Spinal cord (tissue), 10 donors: Measurements from ENCODE around the gene RPRD1B. TPM values are rescaled to one million over a fixed set of nuclear protein-coding genes. Genes with fewer than 3 reads are reported as not detected.

Source experiments
- DNase-seq, 6 donors: peaks; one replicate each; pipeline versions ENCODE4 v3.0.0 to v3.0.0-alpha.2; 2013 to 2015; ENCODE audit warnings: low spot score in 6 of 6, low read depth in 4 of 6
- H3K27ac ChIP-seq: one replicate; pipeline ENCODE4 v1.5.1; 2013; ENCODE audit warnings: low read depth, low read length, control low read depth
- H3K27me3 ChIP-seq: one replicate; pipeline ENCODE4 v1.6.1; 2013; ENCODE audit warnings: low read length; ENCODE audit not compliant: control insufficient read depth, insufficient read depth
- H3K36me3 ChIP-seq: one replicate; pipeline ENCODE4 v1.6.1; 2013; ENCODE audit warnings: low read length; ENCODE audit not compliant: control insufficient read depth, insufficient read depth
- H3K4me1 ChIP-seq: one replicate; pipeline ENCODE4 v1.6.1; 2013; ENCODE audit warnings: low read length; ENCODE audit not compliant: control insufficient read depth, insufficient read depth
- H3K4me3 ChIP-seq: one replicate; pipeline ENCODE4 v1.5.1; 2013; ENCODE audit warnings: low read depth, low read length, control low read depth
- H3K9me3 ChIP-seq: one replicate; pipeline ENCODE4 v1.6.1; 2013; ENCODE audit warnings: low read length; ENCODE audit not compliant: control insufficient read depth, insufficient read depth
- WGBS: methylation state at CpG from one replicate; pipeline ENCODE4 v1.1.5; 2013; ENCODE audit warnings: missing lambda C conversion rate; ENCODE audit not compliant: insufficient coverage; 5-methylcytosine and 5-hydroxymethylcytosine counted together
- long read RNA-seq, 4 donors: transcript quantifications; one replicate each; lab custom pipeline, GENCODE V29; 2026
- polyA plus RNA-seq, 2 donors: library from polyadenylated mRNA; unstranded; fragments of 120-200 nt; gene quantifications; one replicate each; pipeline ENCODE4 v1.2.1, GENCODE V29; 2013; ENCODE audit not compliant: insufficient read length in 2 of 2
- total RNA-seq, 2 donors: library from RNA; depleted of rRNA in 1 of 2; stranded (reverse); fragments of 120-200 nt in 1 of 2; fragments of >200 nt in 1 of 2; gene quantifications; one replicate each; pipeline versions ENCODE4 v1.2.3 to v1.2.4, GENCODE V29; 2013 to 2014
- donor health status: healthy.

The RPRD1B gene, protein sequence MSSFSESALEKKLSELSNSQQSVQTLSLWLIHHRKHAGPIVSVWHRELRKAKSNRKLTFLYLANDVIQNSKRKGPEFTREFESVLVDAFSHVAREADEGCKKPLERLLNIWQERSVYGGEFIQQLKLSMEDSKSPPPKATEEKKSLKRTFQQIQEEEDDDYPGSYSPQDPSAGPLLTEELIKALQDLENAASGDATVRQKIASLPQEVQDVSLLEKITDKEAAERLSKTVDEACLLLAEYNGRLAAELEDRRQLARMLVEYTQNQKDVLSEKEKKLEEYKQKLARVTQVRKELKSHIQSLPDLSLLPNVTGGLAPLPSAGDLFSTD
- total RNA-seq (10 to 100 TPM; 29.5 to 32.6 TPM), polyA plus RNA-seq (10 to 100 TPM; 25.4 to 25.7 TPM)
- long read RNA-seq, donor 1, partial matches to known transcripts, result 0 of 4 reads
- long read RNA-seq, donor 1, other reads (novel, unspliced or antisense), result 0 of 4 reads
- long read RNA-seq, donor 2, partial matches to known transcripts, result 0 of 3 reads
- long read RNA-seq, donor 2, other reads (novel, unspliced or antisense), result 0 of 3 reads
- long read RNA-seq, donor 3, partial matches to known transcripts, result 0 of 1 reads
- long read RNA-seq, donor 3, other reads (novel, unspliced or antisense), result 0 of 1 reads
- long read RNA-seq, donor 4, partial matches to known transcripts, result 34 of 36 reads
- long read RNA-seq, donor 4, other reads (novel, unspliced or antisense), result 0 of 36 reads

DNA sequence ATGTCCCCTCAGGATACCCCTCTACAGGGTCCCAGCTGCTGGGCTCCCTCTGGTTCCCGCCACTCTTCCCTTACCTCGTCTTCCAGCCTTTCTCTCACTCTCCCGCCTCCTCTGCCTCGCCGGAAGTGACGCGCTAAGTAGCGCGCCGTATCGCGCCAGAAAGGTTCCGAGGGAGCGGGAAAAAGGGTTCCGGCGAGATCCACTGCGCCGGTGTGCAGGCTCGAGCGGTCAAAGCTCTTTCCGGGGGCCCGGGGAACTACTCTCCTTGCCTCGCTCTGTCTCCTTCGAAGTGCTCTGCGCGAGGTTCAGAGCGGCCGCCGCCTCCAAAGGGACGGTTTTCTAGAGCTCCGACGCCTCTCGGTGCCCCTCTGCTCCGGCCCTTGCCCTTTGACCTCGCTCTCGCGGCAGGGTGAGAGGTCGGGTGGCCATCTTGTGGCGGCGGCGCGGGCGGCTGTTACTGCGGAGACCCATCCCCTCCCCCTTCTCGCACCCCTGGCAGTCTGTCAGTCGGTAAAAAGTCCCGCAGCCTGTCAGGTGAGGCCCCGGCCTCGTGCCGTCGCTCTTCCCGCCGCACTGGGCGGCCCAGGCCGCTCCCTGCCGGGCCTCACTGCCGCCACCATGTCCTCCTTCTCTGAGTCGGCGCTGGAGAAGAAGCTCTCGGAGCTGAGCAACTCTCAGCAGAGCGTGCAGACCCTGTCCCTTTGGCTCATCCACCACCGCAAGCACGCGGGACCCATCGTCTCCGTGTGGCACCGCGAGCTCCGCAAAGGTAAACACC lies at the start of gene RPRD1B, which contains the start of gene TTI1:
Gene RPRD1B (plus strand): TSS at position 417 of the 778 bp plus-strand sequence. CDS start 202 bp downstream, at position 619.
Gene TTI1 (minus strand): TSS at position 127 of the 778 bp plus-strand sequence. CDS start 19,640 bp downstream, outside the sequence.
- H3K4me1 ChIP-seq, result peaks cover 21% of the 10 kb centered on the region
- H3K27ac ChIP-seq, result peak within 1 kb of the TSS; percentile 82
- peak; percentile 92 to 98 (median 94) for DNase-seq
- H3K9me3 ChIP-seq, result no peaks in the 10 kb centered on the region
- H3K27me3 ChIP-seq, result no peaks in the 10 kb centered on the region
- under 1% methylated on average over 69 of the region's 69 CpGs for WGBS
- peak within 1 kb of the TSS; percentile 78 for H3K4me3 ChIP-seq
- peaks cover 7% of the 10 kb centered on the region for H3K36me3 ChIP-seq

DNA sequence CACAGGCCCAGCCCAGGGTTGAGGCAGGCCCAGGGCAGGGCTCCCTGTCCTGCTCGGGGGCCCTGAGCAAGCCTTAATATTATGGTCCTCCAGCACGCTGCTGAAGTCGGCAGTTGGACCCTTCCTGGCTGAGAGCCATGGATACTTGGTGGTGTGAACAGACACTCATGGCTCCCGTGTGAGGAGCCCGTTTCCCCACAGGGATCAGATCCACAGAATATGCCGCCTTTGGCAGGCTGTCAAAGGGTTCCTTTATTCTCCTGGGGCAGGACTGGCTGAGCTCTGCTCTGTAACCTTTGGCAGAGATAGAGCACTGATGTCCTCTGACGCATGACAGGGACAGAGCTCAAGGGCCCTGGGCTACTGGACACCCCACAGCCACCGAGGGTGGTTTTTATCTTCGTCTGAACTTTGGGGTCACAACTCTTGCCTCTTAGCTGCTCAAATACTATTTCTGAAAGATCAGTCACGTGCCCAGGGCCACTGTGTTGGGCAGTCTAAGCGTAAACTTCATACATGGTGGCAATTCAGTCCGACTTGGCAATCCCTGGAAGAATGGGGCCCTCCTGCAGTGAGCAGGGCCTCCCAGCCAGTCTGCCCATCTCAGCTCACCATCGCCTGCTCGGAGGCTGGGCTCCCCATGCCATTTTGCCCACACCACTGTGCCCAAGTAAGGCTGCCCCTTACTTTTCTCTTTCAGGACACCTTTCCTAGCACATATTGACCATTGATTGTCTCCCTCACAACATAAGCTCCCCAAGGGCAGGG lies 49.3 kb upstream of the RPRD1B start:
- peak overlapping the region; percentile 67 for H3K27ac ChIP-seq

GRCh38 chr20:37986044-37986858 lies 47.3 kb upstream of the RPRD1B start:
- H3K4me3 ChIP-seq, result no peak overlapping the region
- peak overlapping the region; percentile 44 for H3K27ac ChIP-seq
- peak in 2 of 6 donors; percentile 69 to 89 for DNase-seq
- WGBS, result 45% methylated on average over 4 of the region's 9 CpGs
- peaks cover 45% of the 10 kb centered on the region for H3K4me1 ChIP-seq
- H3K27me3 ChIP-seq, result no peaks in the 10 kb centered on the region
- H3K9me3 ChIP-seq, result no peaks in the 10 kb centered on the region
- peaks cover 11% of the 10 kb centered on the region for H3K36me3 ChIP-seq

More for the DNA sequence above, 49.3 kb upstream of the RPRD1B start:
- Histone ChIP-seq H3K36me3 (peaks cover 13% of the 10 kb centered on the region), H3K4me3 (no peak overlapping the region), H3K9me3 (no peaks in the 10 kb centered on the region), H3K4me1 (peaks cover 35% of the 10 kb centered on the region), H3K27me3 (no peaks in the 10 kb centered on the region)
- DNase-seq, result peak in 2 of 6 donors; percentile 81 to 87
- WGBS, result 41% methylated on average over 14 of the region's 14 CpGs

DNA sequence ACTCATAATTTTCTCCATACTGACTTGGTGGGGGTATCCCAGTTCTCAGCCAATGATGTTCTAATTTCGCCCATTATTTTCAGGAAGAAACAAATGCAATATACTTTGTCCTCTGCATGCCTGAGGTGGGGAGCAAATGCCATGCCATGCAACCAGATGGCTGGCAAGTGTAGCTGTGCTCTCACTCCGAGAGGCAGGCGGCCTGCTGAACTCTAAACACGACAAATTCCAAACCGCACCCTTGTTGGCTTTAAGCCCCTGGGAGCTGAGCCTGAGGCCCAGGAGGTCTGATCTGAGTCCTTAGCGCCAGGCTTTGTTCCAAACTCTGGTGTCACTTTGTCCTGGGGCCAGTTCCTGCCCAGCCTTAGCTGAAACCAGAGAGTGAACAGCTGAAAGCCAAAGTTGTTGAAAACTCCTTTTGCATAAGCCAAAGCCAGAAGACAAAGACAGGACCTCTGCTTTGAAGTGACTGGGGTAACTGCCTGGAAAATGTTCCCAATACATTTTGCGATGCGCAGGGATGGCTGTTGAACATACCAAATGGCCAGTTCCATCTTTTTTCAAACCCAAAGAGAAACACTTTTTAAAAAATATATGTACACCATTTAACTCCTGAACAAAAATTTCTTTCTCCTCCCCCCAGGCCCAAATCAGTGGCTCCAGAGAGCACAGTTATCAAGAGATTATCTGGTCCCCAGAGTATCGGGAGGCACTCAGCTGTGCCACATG lies 46.5 kb upstream of the RPRD1B start:
- WGBS, result 27% methylated on average over 7 of the region's 9 CpGs
- H3K36me3 ChIP-seq, result peaks cover 9% of the 10 kb centered on the region
- no peaks in the 10 kb centered on the region for H3K9me3 ChIP-seq
- no peaks in the 10 kb centered on the region for H3K27me3 ChIP-seq
- peak overlapping the region; percentile 25 for H3K27ac ChIP-seq
- H3K4me1 ChIP-seq, result peaks cover 45% of the 10 kb centered on the region
- DNase-seq, result peak in 4 of 6 donors; percentile 65 to 96 (median 81)
- no peak overlapping the region for H3K4me3 ChIP-seq

DNA sequence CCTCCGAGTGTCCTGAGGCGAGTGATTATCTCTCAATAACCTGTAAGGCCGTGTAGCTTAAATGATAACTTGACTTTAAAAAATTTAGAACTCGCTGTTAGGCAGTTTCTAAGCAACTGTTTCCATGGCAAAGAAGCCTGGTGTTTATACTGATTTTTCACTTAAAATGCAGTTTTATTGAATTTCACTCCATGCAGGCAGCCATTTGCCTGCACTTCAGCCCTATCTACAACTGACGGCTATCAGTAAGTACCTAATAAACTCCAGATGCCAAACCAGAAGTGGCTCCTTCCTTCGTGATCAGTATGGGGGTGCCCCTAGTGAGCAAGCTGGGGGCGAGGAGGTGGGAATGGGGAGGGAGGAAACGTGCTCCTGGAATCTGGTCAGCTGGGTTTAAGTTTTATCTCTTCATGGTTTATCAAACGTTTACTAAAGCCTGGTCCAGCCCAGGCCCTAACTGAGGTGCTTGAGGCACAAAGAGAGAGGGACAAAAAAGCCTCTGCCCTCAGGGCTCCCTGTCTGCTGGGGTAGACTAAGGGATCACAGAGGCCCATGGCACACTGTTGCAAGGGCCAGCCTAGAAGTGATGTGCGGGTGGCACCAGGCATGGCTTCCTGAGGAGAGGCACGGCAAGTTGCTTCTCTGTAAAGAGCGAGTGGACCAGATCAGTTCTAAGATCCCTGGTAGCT lies 45.8 kb upstream of the RPRD1B start:
- Histone ChIP-seq H3K27me3 (no peaks in the 10 kb centered on the region), H3K36me3 (peaks cover 7% of the 10 kb centered on the region), H3K27ac (peak overlapping the region; percentile 25), H3K4me3 (no peak overlapping the region), H3K4me1 (peaks cover 45% of the 10 kb centered on the region), H3K9me3 (no peaks in the 10 kb centered on the region)
- 71% methylated on average over 4 of the region's 12 CpGs for WGBS
- DNase-seq, result peak in 2 of 6 donors; percentile 84 to 89

DNA sequence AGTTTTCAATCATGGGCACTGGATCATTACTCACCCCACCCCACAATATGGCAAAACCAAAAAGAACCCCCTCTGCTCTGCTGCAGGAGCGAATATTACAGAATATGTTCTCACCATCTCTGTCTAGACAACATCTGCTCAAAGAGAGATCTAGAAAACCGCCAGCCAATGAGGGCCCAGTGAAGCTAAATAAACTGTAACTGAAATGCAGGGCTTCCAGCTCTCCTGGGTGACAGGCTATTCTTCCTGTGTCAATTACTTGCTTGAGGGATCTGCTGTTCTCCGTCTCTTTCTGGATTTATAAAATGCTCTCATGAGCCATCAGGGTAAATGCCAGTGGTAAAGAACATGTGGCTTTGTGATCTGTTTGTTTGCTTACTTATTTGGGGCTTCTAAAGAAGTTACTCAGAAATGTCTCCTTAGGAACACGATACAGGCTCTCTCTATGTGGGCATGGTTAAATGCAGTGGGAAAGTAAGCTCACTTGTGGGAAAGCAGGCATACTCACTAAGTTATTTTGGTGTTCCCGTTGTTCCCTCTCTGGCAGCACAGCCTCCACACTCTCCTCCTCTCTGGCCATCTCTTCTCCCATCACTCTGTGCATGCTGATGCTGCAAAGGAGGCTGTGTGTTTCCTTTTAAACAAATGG lies 45.1 kb upstream of the RPRD1B start:
- H3K36me3 ChIP-seq, result peaks cover 5% of the 10 kb centered on the region
- 51% methylated on average over 3 of the region's 5 CpGs for WGBS
- peak in 2 of 6 donors; percentile 34 to 65 for DNase-seq
- no peaks in the 10 kb centered on the region for H3K9me3 ChIP-seq
- no peaks in the 10 kb centered on the region for H3K27me3 ChIP-seq
- peaks cover 44% of the 10 kb centered on the region for H3K4me1 ChIP-seq
- H3K4me3 ChIP-seq, result no peak overlapping the region
- peak overlapping the region; percentile 25 for H3K27ac ChIP-seq

- Histone ChIP-seq H3K27me3 (no peaks in the 10 kb centered on the region), H3K27ac (no peak overlapping the region), H3K4me3 (no peak overlapping the region), H3K36me3 (peaks cover 7% of the 10 kb centered on the region), H3K4me1 (peaks cover 34% of the 10 kb centered on the region), H3K9me3 (no peaks in the 10 kb centered on the region)
- 47% methylated on average over 5 of the region's 7 CpGs for WGBS
- DNase-seq, result peak in 1 of 6 donors; percentile 65
Measured at GRCh38 chr20:37989601-37990295, 43.8 kb upstream of the RPRD1B start.
